Fibroblast of pulmonary artery (primary cell): ENCODE results near the gene ZCCHC24.

Experiments
- DNase-seq: peaks from one replicate; pipeline ENCODE4 v3.0.0-alpha.2; 2010; ENCODE audit warnings: low read depth
- H3K4me3 ChIP-seq: replicated peaks from 2 replicates; pipeline ENCODE4 v1.5.1; 2011; ENCODE audit warnings: low read depth, mild to moderate bottlenecking, control low read depth, low read length, moderate library complexity
- TF ChIP-seq, protein P1 (sequence below): IDR thresholded peaks from 2 replicates; pipeline ENCODE4 v1.5.1; 2011; ENCODE audit warnings: mild to moderate bottlenecking, control low read depth, low read length, inconsistent platforms; ENCODE audit errors: missing control alignments

Gene ZCCHC24

GRCh38 chr10:79488870-79489269 lies 43.4 kb upstream of the ZCCHC24 start:
- DNase-seq, result no peak
- TF ChIP-seq, protein P1, sequence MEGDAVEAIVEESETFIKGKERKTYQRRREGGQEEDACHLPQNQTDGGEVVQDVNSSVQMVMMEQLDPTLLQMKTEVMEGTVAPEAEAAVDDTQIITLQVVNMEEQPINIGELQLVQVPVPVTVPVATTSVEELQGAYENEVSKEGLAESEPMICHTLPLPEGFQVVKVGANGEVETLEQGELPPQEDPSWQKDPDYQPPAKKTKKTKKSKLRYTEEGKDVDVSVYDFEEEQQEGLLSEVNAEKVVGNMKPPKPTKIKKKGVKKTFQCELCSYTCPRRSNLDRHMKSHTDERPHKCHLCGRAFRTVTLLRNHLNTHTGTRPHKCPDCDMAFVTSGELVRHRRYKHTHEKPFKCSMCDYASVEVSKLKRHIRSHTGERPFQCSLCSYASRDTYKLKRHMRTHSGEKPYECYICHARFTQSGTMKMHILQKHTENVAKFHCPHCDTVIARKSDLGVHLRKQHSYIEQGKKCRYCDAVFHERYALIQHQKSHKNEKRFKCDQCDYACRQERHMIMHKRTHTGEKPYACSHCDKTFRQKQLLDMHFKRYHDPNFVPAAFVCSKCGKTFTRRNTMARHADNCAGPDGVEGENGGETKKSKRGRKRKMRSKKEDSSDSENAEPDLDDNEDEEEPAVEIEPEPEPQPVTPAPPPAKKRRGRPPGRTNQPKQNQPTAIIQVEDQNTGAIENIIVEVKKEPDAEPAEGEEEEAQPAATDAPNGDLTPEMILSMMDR, result no peak
- H3K4me3 ChIP-seq, result no peak overlapping the region

DNA sequence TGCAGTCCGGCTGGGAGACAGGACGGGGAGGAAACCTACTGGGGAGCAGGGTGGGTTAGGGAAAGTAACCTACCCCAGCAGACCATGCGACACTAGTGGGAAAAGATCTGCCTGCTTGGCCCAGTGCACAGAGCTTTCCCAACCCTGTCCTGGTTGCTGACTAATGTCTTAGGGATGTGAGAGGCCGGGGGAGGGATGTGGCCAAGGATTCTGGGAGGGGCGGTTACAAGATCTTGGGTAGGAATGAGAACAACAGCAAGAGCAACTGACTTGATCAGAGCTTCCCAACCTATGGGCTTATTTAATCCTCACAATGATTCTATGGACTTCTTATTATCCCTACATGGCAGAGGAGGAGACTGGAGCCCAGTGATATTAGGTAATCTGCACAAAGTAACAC lies 42.9 kb upstream of the ZCCHC24 start:
- no peak overlapping the region for H3K4me3 ChIP-seq
- TF ChIP-seq, protein P1, result no peak
- DNase-seq, result peak; percentile 94

- H3K4me3 ChIP-seq, result no peak overlapping the region
- peak; percentile 52 for DNase-seq
- TF ChIP-seq, protein P1, result peak; percentile 51
Observed at GRCh38 chr10:79487296-79488194, 42.1 kb upstream of the ZCCHC24 start.

GRCh38 chr10:79484476-79484875 lies 39.1 kb upstream of the ZCCHC24 start:
- TF ChIP-seq, protein P1, result no peak
- H3K4me3 ChIP-seq, result no peak overlapping the region
- no peak for DNase-seq

- H3K4me3 ChIP-seq, result no peak overlapping the region
- peak; percentile 48 for DNase-seq
- TF ChIP-seq, protein P1, result no peak
Observed at GRCh38 chr10:79483948-79484347, 38.5 kb upstream of the ZCCHC24 start.

DNA sequence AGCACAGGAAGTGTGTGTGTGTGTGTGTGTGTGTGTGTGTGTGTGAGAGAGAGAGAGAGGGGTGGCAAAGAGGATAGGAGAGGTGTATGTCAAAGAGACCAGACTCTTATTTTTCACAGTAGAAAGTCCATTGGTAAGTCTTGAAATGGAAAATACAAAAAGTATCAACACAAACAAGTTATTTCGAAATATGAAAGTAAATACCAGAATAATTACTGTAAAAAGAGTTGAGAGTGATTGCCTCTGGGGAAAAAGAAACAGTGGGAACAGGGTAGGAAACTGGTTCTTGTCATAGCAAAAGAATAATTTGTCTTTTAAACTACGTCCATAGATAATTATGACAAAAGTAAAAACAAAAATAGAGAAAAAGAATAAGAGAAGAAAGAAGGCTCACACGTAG lies 37.9 kb upstream of the ZCCHC24 start:
- TF ChIP-seq, protein P1, result no peak
- no peak overlapping the region for H3K4me3 ChIP-seq
- no peak for DNase-seq

- TF ChIP-seq, protein P1, result no peak
- no peak overlapping the region for H3K4me3 ChIP-seq
- no peak for DNase-seq
Observed at GRCh38 chr10:79482741-79483140, 37.3 kb upstream of the ZCCHC24 start.
